ENCODE measurements around the gene TUBB1. TPM values are rescaled to one million over a fixed set of nuclear protein-coding genes. Genes with fewer than 3 reads are reported as not detected.

Gene TUBB1
- total and polyA plus RNA-seq, 2 of the 13 experiments (the other 11 are each of a cell fraction or from before 2014, with no cell fraction given) = 0.11 to 57.6 TPM

DNA sequence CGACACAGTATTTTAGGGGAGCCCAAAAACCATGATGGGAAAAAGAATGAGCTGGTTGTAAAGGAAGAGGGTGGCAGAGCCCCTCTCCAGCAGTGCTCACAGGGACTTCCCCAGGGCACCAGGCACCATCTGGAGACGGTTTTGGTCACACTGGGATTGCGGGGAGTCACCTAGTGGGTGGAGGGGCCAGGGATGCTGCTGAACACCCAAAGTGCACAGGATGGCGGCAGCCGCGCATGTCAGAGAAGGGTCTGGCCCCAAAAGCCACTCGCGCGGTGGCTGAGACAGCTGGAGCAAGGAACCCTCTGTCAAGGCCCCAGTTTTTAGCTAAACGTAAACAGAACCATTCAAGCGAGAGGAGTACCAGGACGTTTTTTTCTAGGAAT is 23.0 kb upstream of the TUBB1 start:
- Histone ChIP-seq H3K27ac (ENCODE audit: extremely low read length, insufficient read depth, low read length) (peak overlapping the region; percentile 53), H3K4me3 (replicated peaks in 1 of 3; ENCODE audit: insufficient read depth in 1 of 3, low read depth in 2 of 3, low read length in 3 of 3) (no peak overlapping the region), H3K36me3 (replicated peaks in 1 of 2; ENCODE audit: control insufficient read depth in 1 of 2, insufficient read depth in 2 of 2, low read length in 2 of 2) (peaks cover 28 to 43% of the 10 kb centered on the region in 2 experiments), H2AFZ (ENCODE audit: low read length) (no peak overlapping the region), H3K79me2 (ENCODE audit: insufficient read depth, low read length) (no peaks in the 10 kb centered on the region), H3K9me3 (ENCODE audit: low read length) (no peaks in the 10 kb centered on the region), H4K20me1 (ENCODE audit: insufficient read depth, low read length) (no peaks in the 10 kb centered on the region), H3K4me2 (ENCODE audit: low read depth, low read length) (peak overlapping the region; percentile 19), H3K4me1 (ENCODE audit: insufficient read depth, low read length) (peaks cover 63% of the 10 kb centered on the region), H3K9ac (ENCODE audit: insufficient read depth, low read depth, low read length) (0 out of 2 replicates have a peak overlapping the region, but pooled peaks have one; percentile 2), H3K27me3 (ENCODE audit: control insufficient read depth in 1 of 2, insufficient read depth in 2 of 2, low read length in 2 of 2) (no peaks in the 10 kb centered on the region)
- BruUV-seq (replicated peaks) = TSS peak; percentile 24
- no peak for DNase-seq (ENCODE audit: low spot score)
- 93% methylated on average over 12 of the region's 12 CpGs for WGBS (ENCODE audit: low lambda C conversion rate)
- ATAC-seq = peak; percentile 10
- no peak for FAIRE-seq
- in situ Hi-C loops (cut with HindIII; ENCODE audit: extremely low pct_ligation_motif_present, low pct_unique_long_range_greater_than_20kb) (no loop called here), intact Hi-C loops (cut with micrococcal nuclease; ENCODE audit: unreplicated experiment) (loop anchor here (5.0 kb wide), 1 partner anchor 36 kb away; the partner anchor contains the start of gene ATP5F1E)
- CTCF ChIA-PET (ENCODE audit: low intra/inter-chr PET ratio, low total read pairs) = no interaction called here
- POLR2A ChIA-PET = interaction anchor here (1.0 to 2.1 kb wide), 7 partner anchors 9 to 107 kb away, joined by 3 to 19 read pairs (median 9); partner anchors contain the start of genes ATP5F1E and NELFCD
- TF ChIP-seq BRD4 (CRISPR knock-in tag; IDR thresholded peaks at IDR 0.05) = no peak
- 0 out of 2 replicates have a peak, but pooled peaks have one; percentile 34 for TF ChIP-seq ATF7-NPFF (CRISPR knock-in tag; IDR thresholded peaks at IDR 0.05; ENCODE audit: low read depth)
- TF ChIP-seq NFE2L1 (CRISPR knock-in tag; IDR thresholded peaks at IDR 0.05; ENCODE audit: borderline replicate concordance) = no peak
- TF ChIP-seq ZNF432 (CRISPR knock-in tag; IDR thresholded peaks at IDR 0.05; ENCODE audit: borderline replicate concordance) = no peak
- no peak for TF ChIP-seq ZNF749 (CRISPR knock-in tag; IDR thresholded peaks at IDR 0.05; ENCODE audit: borderline replicate concordance)
- no peak for TF ChIP-seq MAZ (IDR thresholded peaks at IDR 0.05; ENCODE audit: borderline replicate concordance, low read depth, low read length)
- no peak for TF ChIP-seq MAZ (CRISPR knock-in tag; IDR thresholded peaks at IDR 0.05; ENCODE audit: low read depth)
- no peak for TF ChIP-seq SNAPC5 (CRISPR knock-in tag; IDR thresholded peaks at IDR 0.05; ENCODE audit: borderline replicate concordance)
- no peak for TF ChIP-seq TARDBP (CRISPR knock-in tag; IDR thresholded peaks at IDR 0.05)
- no peak for TF ChIP-seq SMARCC2 (IDR thresholded peaks at IDR 0.05)
- no peak for TF ChIP-seq ZNF343 (CRISPR knock-in tag; IDR thresholded peaks at IDR 0.05)
- peak; percentile 16; the same call in 1 of the 2 replicates for TF ChIP-seq TGIF2 (CRISPR knock-in tag; IDR thresholded peaks at IDR 0.05)
- TF ChIP-seq NFKB2 (CRISPR knock-in tag; IDR thresholded peaks at IDR 0.05; ENCODE audit: borderline replicate concordance) = no peak
- no peak for TF ChIP-seq ZFP36L2 (CRISPR knock-in tag; IDR thresholded peaks at IDR 0.05)
- no peak for TF ChIP-seq RARA (CRISPR knock-in tag; IDR thresholded peaks at IDR 0.05)
- TF ChIP-seq, protein P1, sequence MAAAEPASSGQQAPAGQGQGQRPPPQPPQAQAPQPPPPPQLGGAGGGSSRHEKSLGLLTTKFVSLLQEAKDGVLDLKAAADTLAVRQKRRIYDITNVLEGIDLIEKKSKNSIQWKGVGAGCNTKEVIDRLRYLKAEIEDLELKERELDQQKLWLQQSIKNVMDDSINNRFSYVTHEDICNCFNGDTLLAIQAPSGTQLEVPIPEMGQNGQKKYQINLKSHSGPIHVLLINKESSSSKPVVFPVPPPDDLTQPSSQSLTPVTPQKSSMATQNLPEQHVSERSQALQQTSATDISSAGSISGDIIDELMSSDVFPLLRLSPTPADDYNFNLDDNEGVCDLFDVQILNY (CRISPR knock-in tag; conservative IDR thresholded peaks at IDR 0.05) = no peak
- no peak for TF ChIP-seq TBP (CRISPR knock-in tag; IDR thresholded peaks at IDR 0.05)
- TF ChIP-seq, protein P2, sequence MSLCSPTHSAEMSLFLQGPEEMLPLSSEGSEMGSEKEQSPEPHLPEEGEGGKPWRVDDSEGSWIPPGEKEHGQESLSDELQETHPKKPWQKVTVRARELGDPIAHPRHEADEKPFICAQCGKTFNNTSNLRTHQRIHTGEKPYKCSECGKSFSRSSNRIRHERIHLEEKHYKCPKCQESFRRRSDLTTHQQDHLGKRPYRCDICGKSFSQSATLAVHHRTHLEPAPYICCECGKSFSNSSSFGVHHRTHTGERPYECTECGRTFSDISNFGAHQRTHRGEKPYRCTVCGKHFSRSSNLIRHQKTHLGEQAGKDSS (CRISPR knock-in tag; IDR thresholded peaks at IDR 0.05; ENCODE audit: borderline replicate concordance, low read depth) = 0 out of 2 replicates have a peak, but pooled peaks have one; percentile 50
- TF ChIP-seq NR2C2 (CRISPR knock-in tag; IDR thresholded peaks at IDR 0.05; ENCODE audit: borderline replicate concordance) = no peak
- TF ChIP-seq KMT2A (CRISPR knock-in tag; IDR thresholded peaks at IDR 0.05) = no peak
- TF ChIP-seq ZNF737 (CRISPR knock-in tag; IDR thresholded peaks at IDR 0.05; ENCODE audit: borderline replicate concordance) = no peak
- TF ChIP-seq ZNF484 (CRISPR knock-in tag; IDR thresholded peaks at IDR 0.05; ENCODE audit: borderline replicate concordance, low read depth) = no peak
- 0 out of 2 replicates have a peak, but pooled peaks have one; percentile 4 for TF ChIP-seq ZBTB2 (CRISPR knock-in tag; IDR thresholded peaks at IDR 0.05; ENCODE audit: low read depth)
- TF ChIP-seq ELF4 (CRISPR knock-in tag; IDR thresholded peaks at IDR 0.05; ENCODE audit: borderline replicate concordance) = no peak
